HEK293 (cell line): ENCODE results near the gene STK32C.

Source experiments
- KLF9 ChIP-seq: fragments of 450-650 bp; formaldehyde crosslinking; IDR thresholded peaks from 2 replicates; pipeline ENCODE4 v1.5.1; 2016; ENCODE audit warnings: missing biosample characterization, missing genetic modification characterization, low read depth
- MYNN ChIP-seq: fragments of 450-650 bp; formaldehyde crosslinking; IDR thresholded peaks from 2 replicates; pipeline ENCODE4 v1.5.1; 2016; ENCODE audit warnings: missing biosample characterization, missing genetic modification characterization, borderline replicate concordance
- SETDB1 ChIP-seq: IDR thresholded peaks from one replicate; pipeline ENCODE4 v1.6.1; 2017; ENCODE audit warnings: mild to moderate bottlenecking, low read length, moderate library complexity, mixed read lengths; ENCODE audit not compliant: insufficient read length
- ZBTB17 ChIP-seq: fragments of 450-650 bp; formaldehyde crosslinking; IDR thresholded peaks from 2 replicates; pipeline ENCODE4 v1.5.1; 2016; ENCODE audit warnings: missing biosample characterization, missing genetic modification characterization
- ZFP3 ChIP-seq: fragments of 450-650 bp; formaldehyde crosslinking; IDR thresholded peaks from 2 replicates; pipeline ENCODE4 v1.5.1; 2016; ENCODE audit warnings: low read depth, missing biosample characterization, missing genetic modification characterization
- ZNF302 ChIP-seq: fragments of 450-650 bp; formaldehyde crosslinking; IDR thresholded peaks from 2 replicates; pipeline ENCODE4 v1.5.1; 2016; ENCODE audit warnings: missing biosample characterization, missing genetic modification characterization, low read depth
- ZNF561 ChIP-seq: fragments of 450-650 bp; IDR thresholded peaks from 2 replicates; pipeline ENCODE4 v1.5.1; 2018; ENCODE audit warnings: missing biosample characterization, missing genetic modification characterization, borderline replicate concordance
- ZNF777 ChIP-seq: fragments of 450-650 bp; formaldehyde crosslinking; IDR thresholded peaks from 2 replicates; pipeline ENCODE4 v1.5.1; 2017; ENCODE audit warnings: missing biosample characterization, missing genetic modification characterization, borderline replicate concordance
- ZSCAN23 ChIP-seq: fragments of 450-650 bp; formaldehyde crosslinking; IDR thresholded peaks from 2 replicates; pipeline ENCODE4 v1.5.1; 2016; ENCODE audit warnings: missing biosample characterization, missing genetic modification characterization
- TF ChIP-seq, protein P1 (sequence below): fragments of 450-650 bp; formaldehyde crosslinking; IDR thresholded peaks from 2 replicates; pipeline ENCODE4 v1.5.1; 2016; ENCODE audit warnings: missing biosample characterization, missing genetic modification characterization
- TF ChIP-seq, protein P2 (sequence below): fragments of 450-650 bp; formaldehyde crosslinking; IDR thresholded peaks from 2 replicates; pipeline ENCODE4 v1.5.1; 2016; ENCODE audit warnings: missing biosample characterization, missing genetic modification characterization
- TF ChIP-seq, protein P3 (sequence below): fragments of 450-650 bp; formaldehyde crosslinking; IDR thresholded peaks from 2 replicates; pipeline ENCODE4 v1.5.1; 2016; ENCODE audit warnings: missing biosample characterization, missing genetic modification characterization
- TF ChIP-seq, protein P4 (sequence below): fragments of 450-650 bp; formaldehyde crosslinking; IDR thresholded peaks from 2 replicates; pipeline ENCODE4 v1.5.1; 2017; ENCODE audit warnings: missing biosample characterization, missing genetic modification characterization
- TF ChIP-seq, protein P5 (sequence below): fragments of 450-650 bp; formaldehyde crosslinking; IDR thresholded peaks from 2 replicates; pipeline ENCODE4 v1.5.0; 2017; ENCODE audit warnings: missing biosample characterization, missing genetic modification characterization, borderline replicate concordance

DNA sequence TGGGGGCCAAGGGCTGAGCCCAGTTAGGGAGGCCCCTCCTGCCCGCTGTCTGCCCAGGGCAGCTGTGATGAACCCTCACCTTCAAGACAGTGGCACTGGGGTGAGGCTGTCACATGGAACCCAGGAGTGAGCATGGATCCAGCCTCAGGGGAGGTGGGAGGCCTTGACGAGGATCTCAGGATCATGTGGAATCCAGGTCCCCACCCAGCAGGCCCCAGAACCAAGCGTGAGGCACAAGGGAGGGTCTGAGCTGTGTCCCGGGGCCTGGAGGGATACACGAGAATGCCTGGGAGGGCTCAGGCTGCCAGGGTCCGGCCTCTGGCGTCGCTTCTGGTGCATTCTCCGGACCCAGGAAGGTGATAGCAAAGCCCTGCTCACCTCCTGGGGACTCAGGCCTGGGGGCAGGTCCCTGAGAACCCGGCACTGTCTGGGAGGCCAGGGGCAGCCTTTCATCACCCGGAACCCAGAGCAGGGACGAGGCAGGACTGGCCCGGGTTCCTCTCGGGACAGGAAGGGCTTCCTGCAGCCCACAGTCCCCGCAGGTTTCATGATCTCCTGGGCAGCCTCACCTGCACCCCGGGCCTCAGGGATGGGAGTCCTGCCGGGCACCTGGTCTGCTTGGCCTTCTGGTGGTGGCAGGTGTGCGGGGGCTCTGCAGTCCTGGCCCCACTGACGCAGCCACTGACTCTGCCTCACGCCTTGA is 103.5 kb downstream of the STK32C start:
- TF ChIP-seq ZSCAN23 = no peak
- TF ChIP-seq, protein P1, sequence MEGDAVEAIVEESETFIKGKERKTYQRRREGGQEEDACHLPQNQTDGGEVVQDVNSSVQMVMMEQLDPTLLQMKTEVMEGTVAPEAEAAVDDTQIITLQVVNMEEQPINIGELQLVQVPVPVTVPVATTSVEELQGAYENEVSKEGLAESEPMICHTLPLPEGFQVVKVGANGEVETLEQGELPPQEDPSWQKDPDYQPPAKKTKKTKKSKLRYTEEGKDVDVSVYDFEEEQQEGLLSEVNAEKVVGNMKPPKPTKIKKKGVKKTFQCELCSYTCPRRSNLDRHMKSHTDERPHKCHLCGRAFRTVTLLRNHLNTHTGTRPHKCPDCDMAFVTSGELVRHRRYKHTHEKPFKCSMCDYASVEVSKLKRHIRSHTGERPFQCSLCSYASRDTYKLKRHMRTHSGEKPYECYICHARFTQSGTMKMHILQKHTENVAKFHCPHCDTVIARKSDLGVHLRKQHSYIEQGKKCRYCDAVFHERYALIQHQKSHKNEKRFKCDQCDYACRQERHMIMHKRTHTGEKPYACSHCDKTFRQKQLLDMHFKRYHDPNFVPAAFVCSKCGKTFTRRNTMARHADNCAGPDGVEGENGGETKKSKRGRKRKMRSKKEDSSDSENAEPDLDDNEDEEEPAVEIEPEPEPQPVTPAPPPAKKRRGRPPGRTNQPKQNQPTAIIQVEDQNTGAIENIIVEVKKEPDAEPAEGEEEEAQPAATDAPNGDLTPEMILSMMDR (tag by site-specific recombination) = no peak
- no peak for TF ChIP-seq KLF9 (tag by site-specific recombination)
- TF ChIP-seq ZNF561 (tag by site-specific recombination) = no peak
- TF ChIP-seq, protein P2, sequence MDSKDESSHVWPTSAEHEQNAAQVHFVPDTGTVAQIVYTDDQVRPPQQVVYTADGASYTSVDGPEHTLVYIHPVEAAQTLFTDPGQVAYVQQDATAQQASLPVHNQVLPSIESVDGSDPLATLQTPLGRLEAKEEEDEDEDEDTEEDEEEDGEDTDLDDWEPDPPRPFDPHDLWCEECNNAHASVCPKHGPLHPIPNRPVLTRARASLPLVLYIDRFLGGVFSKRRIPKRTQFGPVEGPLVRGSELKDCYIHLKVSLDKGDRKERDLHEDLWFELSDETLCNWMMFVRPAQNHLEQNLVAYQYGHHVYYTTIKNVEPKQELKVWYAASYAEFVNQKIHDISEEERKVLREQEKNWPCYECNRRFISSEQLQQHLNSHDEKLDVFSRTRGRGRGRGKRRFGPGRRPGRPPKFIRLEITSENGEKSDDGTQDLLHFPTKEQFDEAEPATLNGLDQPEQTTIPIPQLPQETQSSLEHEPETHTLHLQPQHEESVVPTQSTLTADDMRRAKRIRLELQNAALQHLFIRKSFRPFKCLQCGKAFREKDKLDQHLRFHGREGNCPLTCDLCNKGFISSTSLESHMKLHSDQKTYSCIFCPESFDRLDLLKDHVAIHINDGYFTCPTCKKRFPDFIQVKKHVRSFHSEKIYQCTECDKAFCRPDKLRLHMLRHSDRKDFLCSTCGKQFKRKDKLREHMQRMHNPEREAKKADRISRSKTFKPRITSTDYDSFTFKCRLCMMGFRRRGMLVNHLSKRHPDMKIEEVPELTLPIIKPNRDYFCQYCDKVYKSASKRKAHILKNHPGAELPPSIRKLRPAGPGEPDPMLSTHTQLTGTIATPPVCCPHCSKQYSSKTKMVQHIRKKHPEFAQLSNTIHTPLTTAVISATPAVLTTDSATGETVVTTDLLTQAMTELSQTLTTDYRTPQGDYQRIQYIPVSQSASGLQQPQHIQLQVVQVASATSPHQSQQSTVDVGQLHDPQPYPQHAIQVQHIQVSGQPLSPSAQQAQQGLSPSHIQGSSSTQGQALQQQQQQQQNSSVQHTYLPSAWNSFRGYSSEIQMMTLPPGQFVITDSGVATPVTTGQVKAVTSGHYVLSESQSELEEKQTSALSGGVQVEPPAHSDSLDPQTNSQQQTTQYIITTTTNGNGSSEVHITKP = no peak
- TF ChIP-seq, protein P3, sequence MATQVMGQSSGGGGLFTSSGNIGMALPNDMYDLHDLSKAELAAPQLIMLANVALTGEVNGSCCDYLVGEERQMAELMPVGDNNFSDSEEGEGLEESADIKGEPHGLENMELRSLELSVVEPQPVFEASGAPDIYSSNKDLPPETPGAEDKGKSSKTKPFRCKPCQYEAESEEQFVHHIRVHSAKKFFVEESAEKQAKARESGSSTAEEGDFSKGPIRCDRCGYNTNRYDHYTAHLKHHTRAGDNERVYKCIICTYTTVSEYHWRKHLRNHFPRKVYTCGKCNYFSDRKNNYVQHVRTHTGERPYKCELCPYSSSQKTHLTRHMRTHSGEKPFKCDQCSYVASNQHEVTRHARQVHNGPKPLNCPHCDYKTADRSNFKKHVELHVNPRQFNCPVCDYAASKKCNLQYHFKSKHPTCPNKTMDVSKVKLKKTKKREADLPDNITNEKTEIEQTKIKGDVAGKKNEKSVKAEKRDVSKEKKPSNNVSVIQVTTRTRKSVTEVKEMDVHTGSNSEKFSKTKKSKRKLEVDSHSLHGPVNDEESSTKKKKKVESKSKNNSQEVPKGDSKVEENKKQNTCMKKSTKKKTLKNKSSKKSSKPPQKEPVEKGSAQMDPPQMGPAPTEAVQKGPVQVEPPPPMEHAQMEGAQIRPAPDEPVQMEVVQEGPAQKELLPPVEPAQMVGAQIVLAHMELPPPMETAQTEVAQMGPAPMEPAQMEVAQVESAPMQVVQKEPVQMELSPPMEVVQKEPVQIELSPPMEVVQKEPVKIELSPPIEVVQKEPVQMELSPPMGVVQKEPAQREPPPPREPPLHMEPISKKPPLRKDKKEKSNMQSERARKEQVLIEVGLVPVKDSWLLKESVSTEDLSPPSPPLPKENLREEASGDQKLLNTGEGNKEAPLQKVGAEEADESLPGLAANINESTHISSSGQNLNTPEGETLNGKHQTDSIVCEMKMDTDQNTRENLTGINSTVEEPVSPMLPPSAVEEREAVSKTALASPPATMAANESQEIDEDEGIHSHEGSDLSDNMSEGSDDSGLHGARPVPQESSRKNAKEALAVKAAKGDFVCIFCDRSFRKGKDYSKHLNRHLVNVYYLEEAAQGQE (tag by site-specific recombination) = no peak
- no peak for TF ChIP-seq ZNF302 (tag by site-specific recombination)
- TF ChIP-seq, protein P4, sequence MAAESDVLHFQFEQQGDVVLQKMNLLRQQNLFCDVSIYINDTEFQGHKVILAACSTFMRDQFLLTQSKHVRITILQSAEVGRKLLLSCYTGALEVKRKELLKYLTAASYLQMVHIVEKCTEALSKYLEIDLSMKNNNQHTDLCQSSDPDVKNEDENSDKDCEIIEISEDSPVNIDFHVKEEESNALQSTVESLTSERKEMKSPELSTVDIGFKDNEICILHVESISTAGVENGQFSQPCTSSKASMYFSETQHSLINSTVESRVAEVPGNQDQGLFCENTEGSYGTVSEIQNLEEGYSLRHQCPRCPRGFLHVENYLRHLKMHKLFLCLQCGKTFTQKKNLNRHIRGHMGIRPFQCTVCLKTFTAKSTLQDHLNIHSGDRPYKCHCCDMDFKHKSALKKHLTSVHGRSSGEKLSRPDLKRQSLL (tag by site-specific recombination) = no peak
- no peak for TF ChIP-seq ZBTB17 (tag by site-specific recombination)
- no peak for TF ChIP-seq ZFP3 (tag by site-specific recombination)
- TF ChIP-seq MYNN = no peak
- TF ChIP-seq, protein P5, sequence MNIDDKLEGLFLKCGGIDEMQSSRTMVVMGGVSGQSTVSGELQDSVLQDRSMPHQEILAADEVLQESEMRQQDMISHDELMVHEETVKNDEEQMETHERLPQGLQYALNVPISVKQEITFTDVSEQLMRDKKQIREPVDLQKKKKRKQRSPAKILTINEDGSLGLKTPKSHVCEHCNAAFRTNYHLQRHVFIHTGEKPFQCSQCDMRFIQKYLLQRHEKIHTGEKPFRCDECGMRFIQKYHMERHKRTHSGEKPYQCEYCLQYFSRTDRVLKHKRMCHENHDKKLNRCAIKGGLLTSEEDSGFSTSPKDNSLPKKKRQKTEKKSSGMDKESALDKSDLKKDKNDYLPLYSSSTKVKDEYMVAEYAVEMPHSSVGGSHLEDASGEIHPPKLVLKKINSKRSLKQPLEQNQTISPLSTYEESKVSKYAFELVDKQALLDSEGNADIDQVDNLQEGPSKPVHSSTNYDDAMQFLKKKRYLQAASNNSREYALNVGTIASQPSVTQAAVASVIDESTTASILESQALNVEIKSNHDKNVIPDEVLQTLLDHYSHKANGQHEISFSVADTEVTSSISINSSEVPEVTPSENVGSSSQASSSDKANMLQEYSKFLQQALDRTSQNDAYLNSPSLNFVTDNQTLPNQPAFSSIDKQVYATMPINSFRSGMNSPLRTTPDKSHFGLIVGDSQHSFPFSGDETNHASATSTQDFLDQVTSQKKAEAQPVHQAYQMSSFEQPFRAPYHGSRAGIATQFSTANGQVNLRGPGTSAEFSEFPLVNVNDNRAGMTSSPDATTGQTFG = no peak
- no peak for TF ChIP-seq ZNF777
- TF ChIP-seq SETDB1 = no peak
